ENCODE results near the gene MXD4. TPM values are rescaled to one million over a fixed set of nuclear protein-coding genes. Genes with fewer than 3 reads are reported as not detected.

The MXD4 gene
- total and polyA plus RNA-seq, 2 experiments from 2014 or later, result 6.9 to 19.9 TPM

GRCh38 chr4:2261110-2261852, 628 bp downstream of the MXD4 start:
- Histone ChIP-seq H3K36me3 (ENCODE audit: insufficient read depth) (no peaks in the 10 kb centered on the region), H3K4me2 (peak overlapping the region; percentile 87), H3K4me3 (peak overlapping the region; percentile 77), H3K4me1 (ENCODE audit: insufficient read depth) (no peaks in the 10 kb centered on the region), H2AFZ (0 out of 2 replicates have a peak overlapping the region, but pooled peaks have one; percentile 63), H4K20me1 (replicated peaks; ENCODE audit: insufficient read depth) (no peaks in the 10 kb centered on the region), H3K79me2 (replicated peaks; ENCODE audit: insufficient read depth) (no peaks in the 10 kb centered on the region), H3F3A (replicated peaks; ENCODE audit: low read depth) (no peaks in the 10 kb centered on the region), H3K27me3 (ENCODE audit: insufficient read depth) (0 out of 2 replicates have a peak, but pooled peaks cover 4% of the 10 kb centered on the region), H3K9me2 (ENCODE audit: insufficient read depth) (no peaks in the 10 kb centered on the region), H3K27ac (ENCODE audit: low read depth) (no peak overlapping the region)
- Mint-ChIP-seq H3K4me1 (peaks cover 13% of the 10 kb centered on the region), H3K27ac (no peak overlapping the region), H3K36me3 (ENCODE audit: low read depth) (no peaks in the 10 kb centered on the region), H3K4me3 (peak overlapping the region; percentile 65; the same call in 2 of the 3 replicates), H3K27me3 (ENCODE audit: insufficient read depth, low read depth, poor library complexity) (peaks cover 10% of the 10 kb centered on the region), H3K9me3 (no peaks in the 10 kb centered on the region)
- DNase-seq (ENCODE audit: low spot score) (peak; percentile 68), ATAC-seq (peak; percentile 6)
- TF ChIP-seq, protein P1, sequence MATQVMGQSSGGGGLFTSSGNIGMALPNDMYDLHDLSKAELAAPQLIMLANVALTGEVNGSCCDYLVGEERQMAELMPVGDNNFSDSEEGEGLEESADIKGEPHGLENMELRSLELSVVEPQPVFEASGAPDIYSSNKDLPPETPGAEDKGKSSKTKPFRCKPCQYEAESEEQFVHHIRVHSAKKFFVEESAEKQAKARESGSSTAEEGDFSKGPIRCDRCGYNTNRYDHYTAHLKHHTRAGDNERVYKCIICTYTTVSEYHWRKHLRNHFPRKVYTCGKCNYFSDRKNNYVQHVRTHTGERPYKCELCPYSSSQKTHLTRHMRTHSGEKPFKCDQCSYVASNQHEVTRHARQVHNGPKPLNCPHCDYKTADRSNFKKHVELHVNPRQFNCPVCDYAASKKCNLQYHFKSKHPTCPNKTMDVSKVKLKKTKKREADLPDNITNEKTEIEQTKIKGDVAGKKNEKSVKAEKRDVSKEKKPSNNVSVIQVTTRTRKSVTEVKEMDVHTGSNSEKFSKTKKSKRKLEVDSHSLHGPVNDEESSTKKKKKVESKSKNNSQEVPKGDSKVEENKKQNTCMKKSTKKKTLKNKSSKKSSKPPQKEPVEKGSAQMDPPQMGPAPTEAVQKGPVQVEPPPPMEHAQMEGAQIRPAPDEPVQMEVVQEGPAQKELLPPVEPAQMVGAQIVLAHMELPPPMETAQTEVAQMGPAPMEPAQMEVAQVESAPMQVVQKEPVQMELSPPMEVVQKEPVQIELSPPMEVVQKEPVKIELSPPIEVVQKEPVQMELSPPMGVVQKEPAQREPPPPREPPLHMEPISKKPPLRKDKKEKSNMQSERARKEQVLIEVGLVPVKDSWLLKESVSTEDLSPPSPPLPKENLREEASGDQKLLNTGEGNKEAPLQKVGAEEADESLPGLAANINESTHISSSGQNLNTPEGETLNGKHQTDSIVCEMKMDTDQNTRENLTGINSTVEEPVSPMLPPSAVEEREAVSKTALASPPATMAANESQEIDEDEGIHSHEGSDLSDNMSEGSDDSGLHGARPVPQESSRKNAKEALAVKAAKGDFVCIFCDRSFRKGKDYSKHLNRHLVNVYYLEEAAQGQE (IDR thresholded peaks at IDR 0.05; ENCODE audit: unreplicated experiment), result no peak
- TF ChIP-seq, protein P2, sequence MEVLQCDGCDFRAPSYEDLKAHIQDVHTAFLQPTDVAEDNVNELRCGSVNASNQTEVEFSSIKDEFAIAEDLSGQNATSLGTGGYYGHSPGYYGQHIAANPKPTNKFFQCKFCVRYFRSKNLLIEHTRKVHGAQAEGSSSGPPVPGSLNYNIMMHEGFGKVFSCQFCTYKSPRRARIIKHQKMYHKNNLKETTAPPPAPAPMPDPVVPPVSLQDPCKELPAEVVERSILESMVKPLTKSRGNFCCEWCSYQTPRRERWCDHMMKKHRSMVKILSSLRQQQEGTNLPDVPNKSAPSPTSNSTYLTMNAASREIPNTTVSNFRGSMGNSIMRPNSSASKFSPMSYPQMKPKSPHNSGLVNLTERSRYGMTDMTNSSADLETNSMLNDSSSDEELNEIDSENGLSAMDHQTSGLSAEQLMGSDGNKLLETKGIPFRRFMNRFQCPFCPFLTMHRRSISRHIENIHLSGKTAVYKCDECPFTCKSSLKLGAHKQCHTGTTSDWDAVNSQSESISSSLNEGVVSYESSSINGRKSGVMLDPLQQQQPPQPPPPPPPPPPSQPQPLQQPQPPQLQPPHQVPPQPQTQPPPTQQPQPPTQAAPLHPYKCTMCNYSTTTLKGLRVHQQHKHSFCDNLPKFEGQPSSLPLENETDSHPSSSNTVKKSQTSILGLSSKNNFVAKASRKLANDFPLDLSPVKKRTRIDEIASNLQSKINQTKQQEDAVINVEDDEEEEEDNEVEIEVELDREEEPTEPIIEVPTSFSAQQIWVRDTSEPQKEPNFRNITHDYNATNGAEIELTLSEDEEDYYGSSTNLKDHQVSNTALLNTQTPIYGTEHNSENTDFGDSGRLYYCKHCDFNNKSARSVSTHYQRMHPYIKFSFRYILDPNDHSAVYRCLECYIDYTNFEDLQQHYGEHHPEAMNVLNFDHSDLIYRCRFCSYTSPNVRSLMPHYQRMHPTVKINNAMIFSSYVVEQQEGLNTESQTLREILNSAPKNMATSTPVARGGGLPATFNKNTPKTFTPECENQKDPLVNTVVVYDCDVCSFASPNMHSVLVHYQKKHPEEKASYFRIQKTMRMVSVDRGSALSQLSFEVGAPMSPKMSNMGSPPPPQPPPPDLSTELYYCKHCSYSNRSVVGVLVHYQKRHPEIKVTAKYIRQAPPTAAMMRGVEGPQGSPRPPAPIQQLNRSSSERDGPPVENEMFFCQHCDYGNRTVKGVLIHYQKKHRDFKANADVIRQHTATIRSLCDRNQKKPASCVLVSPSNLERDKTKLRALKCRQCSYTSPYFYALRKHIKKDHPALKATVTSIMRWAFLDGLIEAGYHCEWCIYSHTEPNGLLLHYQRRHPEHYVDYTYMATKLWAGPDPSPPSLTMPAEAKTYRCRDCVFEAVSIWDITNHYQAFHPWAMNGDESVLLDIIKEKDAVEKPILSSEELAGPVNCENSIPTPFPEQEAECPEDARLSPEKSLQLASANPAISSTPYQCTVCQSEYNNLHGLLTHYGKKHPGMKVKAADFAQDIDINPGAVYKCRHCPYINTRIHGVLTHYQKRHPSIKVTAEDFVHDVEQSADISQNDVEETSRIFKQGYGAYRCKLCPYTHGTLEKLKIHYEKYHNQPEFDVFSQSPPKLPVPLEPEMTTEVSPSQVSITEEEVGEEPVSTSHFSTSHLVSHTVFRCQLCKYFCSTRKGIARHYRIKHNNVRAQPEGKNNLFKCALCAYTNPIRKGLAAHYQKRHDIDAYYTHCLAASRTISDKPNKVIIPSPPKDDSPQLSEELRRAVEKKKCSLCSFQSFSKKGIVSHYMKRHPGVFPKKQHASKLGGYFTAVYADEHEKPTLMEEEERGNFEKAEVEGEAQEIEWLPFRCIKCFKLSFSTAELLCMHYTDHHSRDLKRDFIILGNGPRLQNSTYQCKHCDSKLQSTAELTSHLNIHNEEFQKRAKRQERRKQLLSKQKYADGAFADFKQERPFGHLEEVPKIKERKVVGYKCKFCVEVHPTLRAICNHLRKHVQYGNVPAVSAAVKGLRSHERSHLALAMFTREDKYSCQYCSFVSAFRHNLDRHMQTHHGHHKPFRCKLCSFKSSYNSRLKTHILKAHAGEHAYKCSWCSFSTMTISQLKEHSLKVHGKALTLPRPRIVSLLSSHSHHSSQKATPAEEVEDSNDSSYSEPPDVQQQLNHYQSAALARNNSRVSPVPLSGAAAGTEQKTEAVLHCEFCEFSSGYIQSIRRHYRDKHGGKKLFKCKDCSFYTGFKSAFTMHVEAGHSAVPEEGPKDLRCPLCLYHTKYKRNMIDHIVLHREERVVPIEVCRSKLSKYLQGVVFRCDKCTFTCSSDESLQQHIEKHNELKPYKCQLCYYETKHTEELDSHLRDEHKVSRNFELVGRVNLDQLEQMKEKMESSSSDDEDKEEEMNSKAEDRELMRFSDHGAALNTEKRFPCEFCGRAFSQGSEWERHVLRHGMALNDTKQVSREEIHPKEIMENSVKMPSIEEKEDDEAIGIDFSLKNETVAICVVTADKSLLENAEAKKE (CRISPR knock-in tag; IDR thresholded peaks at IDR 0.05), result no peak
- TF ChIP-seq, protein P3, sequence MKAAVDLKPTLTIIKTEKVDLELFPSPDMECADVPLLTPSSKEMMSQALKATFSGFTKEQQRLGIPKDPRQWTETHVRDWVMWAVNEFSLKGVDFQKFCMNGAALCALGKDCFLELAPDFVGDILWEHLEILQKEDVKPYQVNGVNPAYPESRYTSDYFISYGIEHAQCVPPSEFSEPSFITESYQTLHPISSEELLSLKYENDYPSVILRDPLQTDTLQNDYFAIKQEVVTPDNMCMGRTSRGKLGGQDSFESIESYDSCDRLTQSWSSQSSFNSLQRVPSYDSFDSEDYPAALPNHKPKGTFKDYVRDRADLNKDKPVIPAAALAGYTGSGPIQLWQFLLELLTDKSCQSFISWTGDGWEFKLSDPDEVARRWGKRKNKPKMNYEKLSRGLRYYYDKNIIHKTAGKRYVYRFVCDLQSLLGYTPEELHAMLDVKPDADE (IDR thresholded peaks at IDR 0.05), result no peak
- TF ChIP-seq EZH2phosphoT487 (IDR thresholded peaks at IDR 0.05; ENCODE audit: unreplicated experiment), result no peak
- TF ChIP-seq ZNF114 (CRISPR knock-in tag; IDR thresholded peaks at IDR 0.05), result no peak
- TF ChIP-seq EZH2 (IDR thresholded peaks at IDR 0.05; ENCODE audit: low read depth, unreplicated experiment), result no peak
- TF ChIP-seq, protein P4, sequence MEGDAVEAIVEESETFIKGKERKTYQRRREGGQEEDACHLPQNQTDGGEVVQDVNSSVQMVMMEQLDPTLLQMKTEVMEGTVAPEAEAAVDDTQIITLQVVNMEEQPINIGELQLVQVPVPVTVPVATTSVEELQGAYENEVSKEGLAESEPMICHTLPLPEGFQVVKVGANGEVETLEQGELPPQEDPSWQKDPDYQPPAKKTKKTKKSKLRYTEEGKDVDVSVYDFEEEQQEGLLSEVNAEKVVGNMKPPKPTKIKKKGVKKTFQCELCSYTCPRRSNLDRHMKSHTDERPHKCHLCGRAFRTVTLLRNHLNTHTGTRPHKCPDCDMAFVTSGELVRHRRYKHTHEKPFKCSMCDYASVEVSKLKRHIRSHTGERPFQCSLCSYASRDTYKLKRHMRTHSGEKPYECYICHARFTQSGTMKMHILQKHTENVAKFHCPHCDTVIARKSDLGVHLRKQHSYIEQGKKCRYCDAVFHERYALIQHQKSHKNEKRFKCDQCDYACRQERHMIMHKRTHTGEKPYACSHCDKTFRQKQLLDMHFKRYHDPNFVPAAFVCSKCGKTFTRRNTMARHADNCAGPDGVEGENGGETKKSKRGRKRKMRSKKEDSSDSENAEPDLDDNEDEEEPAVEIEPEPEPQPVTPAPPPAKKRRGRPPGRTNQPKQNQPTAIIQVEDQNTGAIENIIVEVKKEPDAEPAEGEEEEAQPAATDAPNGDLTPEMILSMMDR (conservative IDR thresholded peaks at IDR 0.05; ENCODE audit: low read depth in 2 of 2), result no peak
- TF ChIP-seq STAT1 (IDR thresholded peaks at IDR 0.05; ENCODE audit: unreplicated experiment), result no peak
- no peak for TF ChIP-seq NANOG (IDR thresholded peaks at IDR 0.05; ENCODE audit: borderline replicate concordance)
